Activated T-helper 2 cell treated with anti-CD3 and anti-CD28 coated beads, Interferon-gamma antibody, Interleukin-2, Interleukin-4, amounts not matched to agents 10 μg/mL and 5 μg/mL and 100 μg/mL, durations not matched to agents 14 hours and 24 hours and 36 hours (primary cell): ENCODE data around the gene HSPA4. TPM values are rescaled to one million over a fixed set of nuclear protein-coding genes. Genes with fewer than 3 reads are reported as not detected.

ENCODE experiments used
- DNase-seq: peaks from one replicate; pipeline ENCODE4 v3.0.0; 2021; ENCODE audit warnings: low spot score
- H3K27ac Mint-ChIP-seq: one replicate; pipeline ENCODE4 v1.8.0; 2021; ENCODE audit warnings: mixed read lengths
- H3K27me3 Mint-ChIP-seq: one replicate; pipeline ENCODE4 v1.8.0; 2021; ENCODE audit warnings: low read depth, mixed read lengths
- H3K36me3 Mint-ChIP-seq: one replicate; pipeline ENCODE4 v1.8.0; 2021; ENCODE audit warnings: low read depth, mixed read lengths
- H3K4me1 Mint-ChIP-seq: one replicate; pipeline ENCODE4 v1.8.0; 2021; ENCODE audit warnings: low read depth, mixed read lengths
- H3K4me3 Mint-ChIP-seq: one replicate; pipeline ENCODE4 v1.8.0; 2021; ENCODE audit warnings: low read depth, mild to moderate bottlenecking, moderate library complexity, mixed read lengths
- H3K9me3 Mint-ChIP-seq: one replicate; pipeline ENCODE4 v1.8.0; 2021; ENCODE audit warnings: mixed read lengths
- intact Hi-C: fragments of 100-400 bp; cut with micrococcal nuclease; formaldehyde crosslinking; loops from one replicate; pipeline ENCODE4 v1.15.1; 2023
- total RNA-seq: library from RNA; stranded (reverse); gene quantifications from 2 replicates; pipeline ENCODE4 v1.2.3, GENCODE V29; 2022

The HSPA4 gene
- total RNA-seq, 1 donor from 2014 or later = 229 TPM

- Mint-ChIP-seq H3K9me3 (no peaks in the 10 kb centered on the region), H3K27me3 (no peaks in the 10 kb centered on the region), H3K36me3 (peaks cover 37% of the 10 kb centered on the region), H3K27ac (no peak overlapping the region), H3K4me1 (peaks cover 35% of the 10 kb centered on the region), H3K4me3 (peak overlapping the region; percentile 84)
- intact Hi-C loops = loop anchor here (10.0 kb wide), 1 partner anchor 559 kb away; the partner anchor contains the start of gene IRF1
- no peak for DNase-seq
Measured at GRCh38 chr5:133053448-133053847, 1.6 kb downstream of the HSPA4 start.

- Mint-ChIP-seq H3K9me3 (no peaks in the 10 kb centered on the region), H3K27ac (peak overlapping the region; percentile 35), H3K36me3 (peaks cover 41% of the 10 kb centered on the region), H3K27me3 (no peaks in the 10 kb centered on the region), H3K4me3 (peak overlapping the region; percentile 42), H3K4me1 (peaks cover 33% of the 10 kb centered on the region)
- intact Hi-C loops = loop anchor here (10.0 kb wide), 1 partner anchor 560 kb away; the partner anchor contains the start of gene IRF1
- no peak for DNase-seq
Measured at GRCh38 chr5:133054697-133055471, 3.1 kb downstream of the HSPA4 start.

DNA sequence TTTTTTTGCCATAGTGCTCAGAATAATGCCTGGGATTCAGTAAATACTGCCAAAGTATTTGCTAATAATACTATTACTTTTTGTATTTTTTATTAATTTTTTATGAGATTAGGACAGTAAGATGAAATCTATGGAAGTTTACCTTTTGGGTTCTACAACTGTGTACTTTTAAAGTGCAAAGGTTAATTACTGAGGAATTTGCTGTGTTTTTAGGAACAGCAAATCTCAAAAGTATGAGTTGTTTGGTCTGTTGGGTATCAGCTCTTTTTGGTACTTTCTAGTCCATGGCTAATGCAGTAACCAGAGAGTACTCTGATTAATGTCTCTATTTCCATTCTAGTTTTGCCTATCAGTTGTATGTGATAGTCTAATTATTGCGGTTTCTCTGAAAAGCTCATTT lies 5.1 kb downstream of the HSPA4 start:
- Mint-ChIP-seq H3K4me1 (peaks cover 28% of the 10 kb centered on the region), H3K36me3 (peaks cover 45% of the 10 kb centered on the region), H3K27me3 (no peaks in the 10 kb centered on the region), H3K27ac (no peak overlapping the region), H3K9me3 (no peaks in the 10 kb centered on the region), H3K4me3 (no peak overlapping the region)
- DNase-seq = no peak
- intact Hi-C loops = loop anchor here (10.0 kb wide), 1 partner anchor 562 kb away; the partner anchor contains the start of gene IRF1

DNA sequence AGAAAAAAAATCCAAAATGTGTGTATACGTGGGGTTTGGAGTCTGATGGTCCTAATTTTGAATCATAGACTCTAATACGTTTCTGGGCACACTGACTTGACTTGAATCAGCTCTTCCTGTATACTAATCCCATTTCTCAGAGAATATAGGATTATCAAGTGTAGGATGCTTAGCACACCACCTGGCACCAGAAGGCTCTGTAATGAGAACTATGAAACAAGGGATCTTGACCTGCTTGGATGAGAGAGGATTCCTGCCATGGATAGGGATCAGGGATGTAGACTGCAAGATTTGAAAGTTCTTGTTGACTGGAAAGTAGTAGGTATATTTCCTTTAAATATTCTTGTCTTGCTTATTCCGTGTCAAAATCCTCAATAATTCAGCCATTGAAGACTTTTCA lies 7.8 kb downstream of the HSPA4 start:
- no peak overlapping the region for H3K27ac Mint-ChIP-seq
- no peaks in the 10 kb centered on the region for H3K9me3 Mint-ChIP-seq
- peaks cover 35% of the 10 kb centered on the region for H3K4me1 Mint-ChIP-seq
- intact Hi-C loops = loop anchor here (10.0 kb wide), 1 partner anchor 565 kb away; the partner anchor contains the start of gene IRF1
- H3K4me3 Mint-ChIP-seq = no peak overlapping the region
- H3K36me3 Mint-ChIP-seq = peaks cover 34% of the 10 kb centered on the region
- H3K27me3 Mint-ChIP-seq = no peaks in the 10 kb centered on the region
- DNase-seq = no peak

- H3K4me3 Mint-ChIP-seq = no peak overlapping the region
Measured at GRCh38 chr5:133062276-133062675, 10.5 kb downstream of the HSPA4 start.

GRCh38 chr5:133063965-133064364 lies 12.2 kb downstream of the HSPA4 start:
- no peak for DNase-seq
- H3K27ac Mint-ChIP-seq = no peak overlapping the region
- H3K27me3 Mint-ChIP-seq = no peaks in the 10 kb centered on the region
- H3K4me3 Mint-ChIP-seq = no peak overlapping the region
- H3K4me1 Mint-ChIP-seq = peaks cover 24% of the 10 kb centered on the region
- H3K36me3 Mint-ChIP-seq = peaks cover 56% of the 10 kb centered on the region
- intact Hi-C loops = no loop called here
- no peaks in the 10 kb centered on the region for H3K9me3 Mint-ChIP-seq

More at GRCh38 chr5:133062276-133062675, 10.5 kb downstream of the HSPA4 start:
- DNase-seq = no peak
- H3K27me3 Mint-ChIP-seq = no peaks in the 10 kb centered on the region
- H3K4me1 Mint-ChIP-seq = peaks cover 26% of the 10 kb centered on the region
- peak overlapping the region; percentile 3 for H3K27ac Mint-ChIP-seq
- no peaks in the 10 kb centered on the region for H3K9me3 Mint-ChIP-seq
- intact Hi-C loops = no loop called here
- peaks cover 39% of the 10 kb centered on the region for H3K36me3 Mint-ChIP-seq

DNA sequence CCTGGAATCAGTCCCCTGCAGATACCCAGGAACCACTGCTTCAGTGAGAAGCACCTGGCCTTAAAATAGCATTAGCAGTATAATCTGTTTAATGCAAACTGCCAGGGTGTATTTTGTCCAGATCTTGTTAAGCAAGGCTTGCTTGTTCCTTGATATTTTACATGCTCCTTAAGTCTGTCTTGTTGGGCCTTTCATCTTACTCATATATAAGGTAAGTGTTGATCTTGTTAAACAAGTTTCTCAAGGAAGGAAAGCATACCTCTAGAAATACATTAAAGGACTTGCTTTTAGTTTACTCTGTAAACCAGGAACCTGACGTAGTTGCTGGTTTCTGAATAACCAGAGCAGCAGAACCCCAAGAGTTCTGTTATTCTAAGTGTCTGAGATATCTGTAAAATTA lies 13.7 kb downstream of the HSPA4 start:
- H3K4me1 Mint-ChIP-seq = peaks cover 22% of the 10 kb centered on the region
- no peak for DNase-seq
- peaks cover 64% of the 10 kb centered on the region for H3K36me3 Mint-ChIP-seq
- no peaks in the 10 kb centered on the region for H3K9me3 Mint-ChIP-seq
- intact Hi-C loops = no loop called here
- H3K4me3 Mint-ChIP-seq = no peak overlapping the region
- no peaks in the 10 kb centered on the region for H3K27me3 Mint-ChIP-seq
- H3K27ac Mint-ChIP-seq = no peak overlapping the region

DNA sequence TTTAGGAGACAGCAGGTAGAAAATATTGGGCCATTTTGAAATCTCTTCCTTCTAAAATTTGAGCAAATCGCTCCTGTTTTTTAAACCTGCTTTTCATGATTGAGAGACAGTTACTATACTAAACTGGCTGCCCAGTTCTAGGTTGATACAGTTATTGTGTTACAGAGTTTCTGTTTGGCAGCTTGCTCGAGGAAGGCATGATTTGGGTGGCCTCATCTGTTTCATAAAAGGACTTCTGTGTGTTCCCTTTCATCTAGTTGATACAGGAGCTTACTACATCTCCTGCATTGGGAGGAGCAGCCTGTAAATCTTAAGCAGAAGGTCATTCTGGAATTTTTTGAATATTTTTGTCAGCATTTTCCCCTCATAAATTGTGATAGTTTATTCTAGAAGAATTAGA lies 14.2 kb downstream of the HSPA4 start:
- H3K36me3 Mint-ChIP-seq = peaks cover 68% of the 10 kb centered on the region
- H3K27me3 Mint-ChIP-seq = no peaks in the 10 kb centered on the region
- H3K4me3 Mint-ChIP-seq = no peak overlapping the region
- intact Hi-C loops = no loop called here
- DNase-seq = no peak
- no peak overlapping the region for H3K27ac Mint-ChIP-seq
- H3K9me3 Mint-ChIP-seq = no peaks in the 10 kb centered on the region
- H3K4me1 Mint-ChIP-seq = peaks cover 24% of the 10 kb centered on the region

DNA sequence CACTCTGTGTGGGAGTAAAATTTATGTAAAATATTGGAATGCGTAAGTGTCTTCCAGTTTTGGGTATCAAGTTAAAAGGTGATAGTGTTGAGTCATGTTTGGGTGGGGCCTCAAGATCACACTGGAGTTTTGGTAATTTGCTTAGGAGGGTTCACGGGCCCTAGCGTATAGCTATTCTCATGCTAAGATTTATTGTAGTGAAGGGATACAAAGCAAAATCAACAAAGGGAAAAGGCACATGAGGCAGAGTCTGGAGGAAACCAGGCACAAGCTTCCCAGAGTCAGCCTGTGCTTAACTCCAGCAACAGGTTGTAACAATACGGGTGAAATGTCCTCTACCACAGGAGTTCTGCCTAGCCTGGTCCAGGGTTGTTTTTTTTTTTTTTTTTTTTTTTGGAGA lies 20.2 kb downstream of the HSPA4 start:
- no peaks in the 10 kb centered on the region for H3K9me3 Mint-ChIP-seq
- no peak overlapping the region for H3K4me3 Mint-ChIP-seq
- intact Hi-C loops = no loop called here
- peaks cover 82% of the 10 kb centered on the region for H3K36me3 Mint-ChIP-seq
- DNase-seq = no peak
- no peak overlapping the region for H3K27ac Mint-ChIP-seq
- peaks cover 17% of the 10 kb centered on the region for H3K4me1 Mint-ChIP-seq
- H3K27me3 Mint-ChIP-seq = no peaks in the 10 kb centered on the region

- intact Hi-C loops = no loop called here
- Mint-ChIP-seq H3K27ac (no peak overlapping the region), H3K9me3 (no peaks in the 10 kb centered on the region), H3K4me3 (no peak overlapping the region), H3K36me3 (peaks cover 73% of the 10 kb centered on the region), H3K27me3 (no peaks in the 10 kb centered on the region), H3K4me1 (peaks cover 25% of the 10 kb centered on the region)
- no peak for DNase-seq
Measured at GRCh38 chr5:133075572-133076536, 24.0 kb downstream of the HSPA4 start.

GRCh38 chr5:133079048-133079447 lies 27.2 kb downstream of the HSPA4 start:
- no peak overlapping the region for H3K4me3 Mint-ChIP-seq
- peak overlapping the region; percentile 89 for H3K27ac Mint-ChIP-seq
- DNase-seq = no peak
- no peaks in the 10 kb centered on the region for H3K9me3 Mint-ChIP-seq
- H3K36me3 Mint-ChIP-seq = peaks cover 71% of the 10 kb centered on the region
- no peaks in the 10 kb centered on the region for H3K27me3 Mint-ChIP-seq
- peaks cover 23% of the 10 kb centered on the region for H3K4me1 Mint-ChIP-seq
- intact Hi-C loops = no loop called here

GRCh38 chr5:133081036-133081435 lies 29.2 kb downstream of the HSPA4 start:
- no peak for DNase-seq
- Mint-ChIP-seq H3K4me1 (peaks cover 23% of the 10 kb centered on the region), H3K4me3 (no peak overlapping the region), H3K36me3 (peaks cover 71% of the 10 kb centered on the region), H3K27ac (peak overlapping the region; percentile 88), H3K9me3 (no peaks in the 10 kb centered on the region), H3K27me3 (no peaks in the 10 kb centered on the region)
- intact Hi-C loops = no loop called here
